GM23248 (cell line): ENCODE results near the gene RRBP1.

Source experiments
- EZH2 ChIP-seq: fragments of 200-600 bp; sonication (generic); IDR thresholded peaks from 2 replicates; pipeline ENCODE4 v1.6.1; 2018; ENCODE audit warnings: antibody characterized with exemption, mild to moderate bottlenecking; ENCODE audit not compliant: insufficient read depth, poor library complexity, severe bottlenecking
- EZH2phosphoT487 ChIP-seq: fragments of 200-600 bp; sonication (generic); IDR thresholded peaks from 2 replicates; pipeline ENCODE4 v1.6.1; 2018; ENCODE audit warnings: antibody characterized with exemption, moderate library complexity, mild to moderate bottlenecking, low read depth; ENCODE audit not compliant: insufficient read depth

DNA sequence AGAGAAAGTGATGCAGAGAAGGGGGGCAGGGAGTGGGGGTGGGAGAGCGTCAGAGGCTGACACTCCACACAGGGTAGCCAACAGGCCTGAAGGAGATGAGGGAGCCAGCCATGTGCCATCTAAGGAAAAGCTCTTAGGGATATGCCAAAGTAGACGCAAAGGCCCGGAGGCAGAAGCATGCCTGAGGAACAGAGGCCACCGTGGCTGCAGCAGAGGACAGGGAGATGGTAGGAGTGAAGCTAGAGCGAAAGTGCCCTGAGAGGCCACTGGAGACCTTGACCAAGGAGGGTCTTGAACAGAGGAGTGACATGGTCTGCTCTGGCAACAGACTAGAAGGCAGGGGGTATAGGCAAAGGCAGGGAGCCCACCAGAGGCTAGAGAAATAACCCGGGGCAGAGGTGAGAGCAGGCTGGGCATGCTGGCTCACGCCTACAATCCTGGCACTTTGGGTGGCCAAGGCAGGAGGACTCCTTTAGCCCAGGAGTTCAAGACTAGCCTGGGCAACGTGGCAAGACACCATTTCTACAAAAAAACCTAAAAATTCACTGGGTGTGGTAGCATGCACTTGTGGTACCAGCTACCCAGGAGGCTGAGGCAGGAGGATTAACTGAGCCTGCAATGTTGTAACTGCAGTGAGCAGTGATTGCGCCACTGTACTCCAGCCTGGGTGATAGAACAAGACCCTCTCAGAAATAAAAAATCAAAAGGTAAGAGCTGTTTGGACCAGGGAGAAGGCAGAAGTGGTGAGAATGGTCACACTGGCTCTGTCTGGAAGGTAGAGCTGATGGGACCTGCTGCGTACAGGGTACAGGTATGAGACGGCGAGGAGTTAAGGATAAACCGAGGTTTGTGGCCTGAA lies 6.3 kb downstream of the RRBP1 start:
- no peak for TF ChIP-seq EZH2
- no peak for TF ChIP-seq EZH2phosphoT487
